ENCODE measurements around the gene ZNF385B. TPM values are rescaled to one million over a fixed set of nuclear protein-coding genes. Genes with fewer than 3 reads are reported as not detected.

Gene ZNF385B
- total RNA-seq, 4 donors from 2014 or later: 2.2 to 5.0 (median 4.0) TPM

GRCh38 chr2:179796213-179797007, 65.0 kb downstream of the ZNF385B start:
- 87% methylated on average over 5 of the region's 5 CpGs for WGBS
- no peaks in the 10 kb centered on the region for H3K4me1 ChIP-seq
- no peaks in the 10 kb centered on the region for H3K9me3 ChIP-seq
- H3K27ac ChIP-seq (replicated peaks in 1 of 4): no peak overlapping the region
- no peaks in the 10 kb centered on the region for H3K27me3 ChIP-seq
- no peak for DNase-seq (ENCODE audit: extremely low spot score)
- H3K36me3 ChIP-seq: no peaks in the 10 kb centered on the region
- no peak for TF ChIP-seq EP300 (IDR thresholded peaks at IDR 0.05)
- no peak for TF ChIP-seq POLR2A (IDR thresholded peaks at IDR 0.05; ENCODE audit: low read depth)
- TF ChIP-seq POLR2AphosphoS5 (IDR thresholded peaks at IDR 0.05): no peak
- no peak for TF ChIP-seq CTCF (IDR thresholded peaks at IDR 0.05)
- intact Hi-C loops (cut with DNase I): no loop called here
- no peak overlapping the region for H3K4me3 ChIP-seq

- no peak overlapping the region for H3K27ac ChIP-seq (replicated peaks in 1 of 4)
- no peaks in the 10 kb centered on the region for H3K36me3 ChIP-seq
- DNase-seq (ENCODE audit: extremely low spot score): no peak
- intact Hi-C loops (cut with DNase I): no loop called here
- H3K9me3 ChIP-seq: no peaks in the 10 kb centered on the region
- TF ChIP-seq POLR2A (IDR thresholded peaks at IDR 0.05; ENCODE audit: low read depth): no peak
- TF ChIP-seq CTCF (IDR thresholded peaks at IDR 0.05): no peak
- no peak for TF ChIP-seq EP300 (IDR thresholded peaks at IDR 0.05)
- no peak overlapping the region for H3K4me3 ChIP-seq
- H3K27me3 ChIP-seq: no peaks in the 10 kb centered on the region
- H3K4me1 ChIP-seq: no peaks in the 10 kb centered on the region
Measured at GRCh38 chr2:179793902-179794301, 67.5 kb downstream of the ZNF385B start.

- Histone ChIP-seq H3K27me3 (no peaks in the 10 kb centered on the region), H3K9me3 (no peaks in the 10 kb centered on the region), H3K36me3 (no peaks in the 10 kb centered on the region), H3K4me3 (no peak overlapping the region), H3K4me1 (no peaks in the 10 kb centered on the region), H3K27ac (replicated peaks in 1 of 4) (no peak overlapping the region)
- TF ChIP-seq POLR2AphosphoS5 (IDR thresholded peaks at IDR 0.05): no peak
- TF ChIP-seq EP300 (IDR thresholded peaks at IDR 0.05): no peak
- TF ChIP-seq POLR2A (IDR thresholded peaks at IDR 0.05; ENCODE audit: low read depth): no peak
- no peak for TF ChIP-seq CTCF (IDR thresholded peaks at IDR 0.05)
- WGBS: 95% methylated on average over 2 of the region's 2 CpGs
- intact Hi-C loops (cut with DNase I): no loop called here
- no peak for DNase-seq (ENCODE audit: extremely low spot score)
Measured at GRCh38 chr2:179793238-179793637, 68.2 kb downstream of the ZNF385B start.

GRCh38 chr2:179790235-179791217, 70.9 kb downstream of the ZNF385B start:
- no peak for DNase-seq (ENCODE audit: extremely low spot score)
- Histone ChIP-seq H3K4me1 (no peaks in the 10 kb centered on the region), H3K9me3 (no peaks in the 10 kb centered on the region), H3K36me3 (no peaks in the 10 kb centered on the region), H3K27ac (replicated peaks in 1 of 4) (no peak overlapping the region), H3K27me3 (no peaks in the 10 kb centered on the region), H3K4me3 (no peak overlapping the region)
- TF ChIP-seq POLR2A (IDR thresholded peaks at IDR 0.05; ENCODE audit: low read depth) (no peak), CTCF (IDR thresholded peaks at IDR 0.05) (no peak), EP300 (IDR thresholded peaks at IDR 0.05) (no peak), POLR2AphosphoS5 (IDR thresholded peaks at IDR 0.05) (no peak)
- intact Hi-C loops (cut with DNase I): no loop called here
- WGBS: 75% methylated on average over 3 of the region's 3 CpGs

All from esophagus muscularis mucosa (tissue), 4 donors.